GM23248 (cell line): Measurements from ENCODE around the gene DUSP28.

Experiments
- EZH2 ChIP-seq: fragments of 200-600 bp; sonication (generic); IDR thresholded peaks from 2 replicates; pipeline ENCODE4 v1.6.1; 2018; ENCODE audit warnings: antibody characterized with exemption, mild to moderate bottlenecking; ENCODE audit not compliant: insufficient read depth, poor library complexity, severe bottlenecking
- EZH2phosphoT487 ChIP-seq: fragments of 200-600 bp; sonication (generic); IDR thresholded peaks from 2 replicates; pipeline ENCODE4 v1.6.1; 2018; ENCODE audit warnings: antibody characterized with exemption, moderate library complexity, mild to moderate bottlenecking, low read depth; ENCODE audit not compliant: insufficient read depth

DNA sequence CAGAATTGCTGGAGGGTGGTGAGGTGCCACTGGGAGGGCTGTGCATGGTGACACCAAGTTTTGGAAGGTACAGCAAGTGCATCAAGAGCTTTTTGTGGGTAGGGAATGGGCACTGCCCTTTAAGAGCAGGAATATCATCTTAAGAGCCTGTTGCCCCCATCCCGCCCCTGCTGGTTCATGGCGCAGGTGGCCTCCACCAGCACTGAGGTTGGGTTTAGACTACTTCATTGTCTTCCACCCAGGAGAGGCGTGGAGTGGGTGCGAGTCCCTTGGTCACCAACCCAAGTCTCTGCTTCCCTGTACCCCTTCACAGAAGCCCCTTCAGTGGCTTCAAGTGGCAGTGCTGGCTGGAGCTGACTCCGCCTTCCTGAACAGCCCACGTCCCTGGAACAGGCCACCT, 15.9 kb downstream of the DUSP28 start:
- TF ChIP-seq EZH2 (no peak), EZH2phosphoT487 (no peak)
